Psoas muscle (tissue), 8 donors: ENCODE results near the gene PLCD3. TPM values are rescaled to one million over a fixed set of nuclear protein-coding genes. Genes with fewer than 3 reads are reported as not detected.

ENCODE experiments used
- ATAC-seq, 4 donors: fragments of 200-7000 bp; cut with Tn5 transposase; one replicate each; pipeline ENCODE4 v1.9.1; 2020; ENCODE audit warnings: moderate library complexity in 3 of 4, mild to moderate bottlenecking in 2 of 4
- DNase-seq, 2 donors: peaks; one replicate each; pipeline ENCODE4 v3.0.0-alpha.2; 2020
- H3K27ac ChIP-seq: fragments of 200-600 bp; one replicate; pipeline ENCODE4 v1.8.0; 2022
- H3K27me3 ChIP-seq, 3 donors: fragments of 200-600 bp in 1 of 3; one replicate each; pipeline versions ENCODE4 v1.6.1 to v1.8.0; 2013 to 2022; ENCODE audit warnings: low read length in 2 of 3, mild to moderate bottlenecking in 2 of 3, moderate library complexity in 1 of 3; ENCODE audit not compliant: insufficient read depth in 3 of 3
- H3K36me3 ChIP-seq, 2 donors: fragments of 200-600 bp in 1 of 2; one replicate each; pipeline versions ENCODE4 v1.6.1 to v1.8.0; 2013 to 2022; ENCODE audit warnings: low read depth in 1 of 2, mild to moderate bottlenecking in 1 of 2, moderate library complexity in 1 of 2; ENCODE audit not compliant: insufficient read depth in 1 of 2
- H3K4me1 ChIP-seq: fragments of 200-600 bp; one replicate; pipeline ENCODE4 v1.8.0; 2022
- H3K4me3 ChIP-seq: fragments of 200-600 bp; one replicate; pipeline ENCODE4 v1.8.0; 2022; ENCODE audit warnings: mild to moderate bottlenecking
- H3K9me3 ChIP-seq: fragments of 200-600 bp; one replicate; pipeline ENCODE4 v1.8.0; 2022
- WGBS, 3 donors: extraction: QIAGEN DNeasy Blood & Tissue Kit; methylation state at CpG; one replicate each; pipeline versions ENCODE4 v1.1.6 to v1.1.7; 2013; 5-methylcytosine and 5-hydroxymethylcytosine counted together
- intact Hi-C, 2 donors: fragments of 100-400 bp; cut with DNase I; formaldehyde crosslinking; loops; one replicate each; pipeline versions ENCODE4 v1.11.0 to v1.14.2; 2022
- polyA plus RNA-seq, 3 donors: library from polyadenylated mRNA; stranded (reverse); fragments of 200-250 nt; gene quantifications; one replicate each; pipeline ENCODE4 v1.2.3, GENCODE V29; 2013
- total RNA-seq, 4 donors: library from RNA; stranded (reverse); fragmentation: NEBNext Ultra II Directional in 2 of 4; extraction: Animal tissue kit (Norgen Biotek cat#: 25700) in 2 of 4; gene quantifications; one replicate each; pipeline versions ENCODE4 v1.2.1 to v1.2.4, GENCODE V29; 2021 to 2023
- TF ChIP-seq, protein P1 (sequence below): fragments of 200-600 bp; IDR thresholded peaks from one replicate; pipeline ENCODE4 v1.8.0; 2022; ENCODE audit warnings: antibody characterized with exemption
- donor health status: healthy with polysubstance abuse.
- donor health status: DM: no; HTN: no; CAD: no; lungs with moderate emphysema.
- donor health status: Bipolar disorder and iron deficiency.
- donor health status: healthy.
- donor health status: DM: yes; HTN: yes; CAD: no.
- donor health status: DM: no; HTN: no; CAD: no.
- donor health status: DM: no; HTN: no; CAD: no.
- donor health status: DM: yes; HTN: yes; CAD: no.

PLCD3 gene
- total and polyA plus RNA-seq, 7 donors: 57.0 to 217 (median 167) TPM

DNA sequence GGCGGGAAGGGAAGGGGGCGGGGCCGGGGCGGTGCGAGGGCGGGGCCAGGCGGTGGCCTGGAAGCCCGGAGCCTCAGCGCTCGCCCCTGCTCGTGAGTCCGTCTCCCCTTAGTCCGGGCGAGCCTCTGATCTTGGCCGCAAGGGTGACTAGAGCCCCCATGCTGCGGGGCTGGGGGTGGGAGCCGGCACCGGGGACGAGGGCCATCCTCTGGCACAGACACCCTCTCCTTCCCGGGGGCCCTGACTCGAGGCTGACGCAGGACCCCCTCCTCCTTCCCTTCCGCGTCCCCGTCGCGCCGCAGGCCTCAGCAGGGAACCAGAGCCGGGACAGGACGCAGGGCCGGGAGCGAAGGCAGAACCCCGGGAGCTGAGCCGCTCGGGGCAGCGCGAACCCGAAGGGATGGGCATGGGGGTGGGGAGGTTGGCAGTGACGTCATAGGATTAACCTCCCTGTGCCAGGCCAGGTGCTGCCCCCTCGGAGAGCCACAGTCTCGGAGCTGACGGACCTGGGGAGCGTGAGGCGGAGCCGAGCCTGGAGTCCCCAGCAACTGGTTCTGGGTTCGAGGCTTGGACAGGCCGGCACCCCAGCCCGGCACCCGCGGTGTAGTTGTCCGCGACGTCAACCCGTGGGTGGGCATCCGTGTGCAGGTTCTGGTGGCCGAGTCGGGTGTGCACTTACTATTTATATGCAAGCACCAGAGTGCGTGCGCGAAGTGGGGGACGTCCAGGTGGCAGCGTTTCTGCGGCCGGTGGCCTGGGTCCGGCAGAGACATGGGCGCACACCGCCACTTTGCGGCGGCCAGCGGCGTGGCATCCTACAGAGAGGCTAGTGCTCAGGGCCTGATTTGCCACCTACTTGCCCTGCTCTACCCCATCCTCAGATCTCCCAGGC lies 503 bp upstream of the PLCD3 start:
- TF ChIP-seq, protein P1, sequence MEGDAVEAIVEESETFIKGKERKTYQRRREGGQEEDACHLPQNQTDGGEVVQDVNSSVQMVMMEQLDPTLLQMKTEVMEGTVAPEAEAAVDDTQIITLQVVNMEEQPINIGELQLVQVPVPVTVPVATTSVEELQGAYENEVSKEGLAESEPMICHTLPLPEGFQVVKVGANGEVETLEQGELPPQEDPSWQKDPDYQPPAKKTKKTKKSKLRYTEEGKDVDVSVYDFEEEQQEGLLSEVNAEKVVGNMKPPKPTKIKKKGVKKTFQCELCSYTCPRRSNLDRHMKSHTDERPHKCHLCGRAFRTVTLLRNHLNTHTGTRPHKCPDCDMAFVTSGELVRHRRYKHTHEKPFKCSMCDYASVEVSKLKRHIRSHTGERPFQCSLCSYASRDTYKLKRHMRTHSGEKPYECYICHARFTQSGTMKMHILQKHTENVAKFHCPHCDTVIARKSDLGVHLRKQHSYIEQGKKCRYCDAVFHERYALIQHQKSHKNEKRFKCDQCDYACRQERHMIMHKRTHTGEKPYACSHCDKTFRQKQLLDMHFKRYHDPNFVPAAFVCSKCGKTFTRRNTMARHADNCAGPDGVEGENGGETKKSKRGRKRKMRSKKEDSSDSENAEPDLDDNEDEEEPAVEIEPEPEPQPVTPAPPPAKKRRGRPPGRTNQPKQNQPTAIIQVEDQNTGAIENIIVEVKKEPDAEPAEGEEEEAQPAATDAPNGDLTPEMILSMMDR: peak; percentile 79
- DNase-seq (peak; percentile 87 to 93), ATAC-seq (peak; percentile 63 to 77 (median 70))
- intact Hi-C loops: loop anchor here (2.0 to 10.0 kb wide), 7 partner anchors 36 to 358 kb away; partner anchors contain the start of gene DCAKD (in 1 of the 2)
- Histone ChIP-seq H3K27me3 (no peaks in the 10 kb centered on the region), H3K4me3 (peak overlapping the region; percentile 88), H3K27ac (peak overlapping the region; percentile 91), H3K4me1 (peaks cover 39% of the 10 kb centered on the region), H3K36me3 (peaks cover 0 to under 1% of the 10 kb centered on the region in 2 donors), H3K9me3 (no peaks in the 10 kb centered on the region)
- 1 to 2% (median 1%) methylated on average over 45 to 71 of the region's 71 CpGs for WGBS, 3 donors

- H3K4me1 ChIP-seq: peaks cover 48% of the 10 kb centered on the region
- peak overlapping the region; percentile 91 for H3K27ac ChIP-seq
- intact Hi-C loops: loop anchor here (2.0 to 10.0 kb wide), 8 partner anchors 34 to 357 kb away; partner anchors contain the start of gene DCAKD (in 1 of the 2)
- H3K27me3 ChIP-seq: no peaks in the 10 kb centered on the region
- no peak for ATAC-seq
- peak overlapping the region; percentile 88 for H3K4me3 ChIP-seq
- DNase-seq: peak; percentile 74 to 79
- TF ChIP-seq, protein P1: peak; percentile 89
- no peaks in the 10 kb centered on the region for H3K9me3 ChIP-seq
- no peaks in the 10 kb centered on the region for H3K36me3 ChIP-seq
- 7 to 10% (median 8%) methylated on average over 37 to 46 of the region's 46 CpGs for WGBS, 3 donors
These were observed 547 bp downstream of the PLCD3 start for GRCh38 chr17:45131616-45132319.

GRCh38 chr17:45130681-45131615 lies 1.4 kb downstream of the PLCD3 start:
- ATAC-seq (no peak), DNase-seq (no peak)
- Histone ChIP-seq H3K36me3 (no peaks in the 10 kb centered on the region), H3K27ac (peak overlapping the region; percentile 91), H3K27me3 (no peaks in the 10 kb centered on the region), H3K9me3 (no peaks in the 10 kb centered on the region), H3K4me1 (peaks cover 50% of the 10 kb centered on the region), H3K4me3 (peak overlapping the region; percentile 88)
- TF ChIP-seq, protein P1: no peak
- WGBS, 3 donors: 52 to 70% (median 56%) methylated on average over 17 of the region's 17 CpGs
- intact Hi-C loops: loop anchor here (2.0 to 10.0 kb wide), 7 partner anchors 34 to 356 kb away; partner anchors contain the start of gene DCAKD (in 1 of the 2)
